GM12801 (cell line): Measurements from ENCODE around the gene PALLD.

Experiments
- CTCF ChIP-seq: IDR thresholded peaks from one replicate; pipeline ENCODE4 v1.5.1; 2011; ENCODE audit warnings: control low read depth; ENCODE audit not compliant: insufficient read length; ENCODE audit errors: extremely low read depth

The PALLD gene

GRCh38 chr4:168587411-168588125 lies 90.7 kb downstream of the PALLD start:
- no peak for TF ChIP-seq CTCF

GRCh38 chr4:168588916-168589531 lies 92.2 kb downstream of the PALLD start:
- no peak for TF ChIP-seq CTCF

DNA sequence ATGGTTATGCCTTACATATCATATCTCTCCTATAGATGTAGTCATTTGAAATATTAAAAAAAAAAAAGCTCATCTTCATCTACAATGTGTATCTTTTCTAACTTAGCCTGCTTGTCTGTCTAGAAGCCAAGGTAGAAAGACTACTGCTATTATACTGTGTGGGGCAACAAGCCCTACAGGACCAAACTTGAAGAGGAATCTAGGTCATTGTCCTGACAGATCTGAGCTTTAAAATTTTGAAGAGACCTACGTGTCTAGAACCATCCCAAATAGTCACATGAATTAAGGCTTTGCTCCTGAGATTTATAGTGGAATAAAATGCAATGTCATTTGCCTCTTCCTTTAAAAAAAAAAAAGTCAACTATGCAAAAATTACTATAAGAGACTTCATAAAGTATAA lies 95.8 kb downstream of the PALLD start:
- TF ChIP-seq CTCF = no peak

DNA sequence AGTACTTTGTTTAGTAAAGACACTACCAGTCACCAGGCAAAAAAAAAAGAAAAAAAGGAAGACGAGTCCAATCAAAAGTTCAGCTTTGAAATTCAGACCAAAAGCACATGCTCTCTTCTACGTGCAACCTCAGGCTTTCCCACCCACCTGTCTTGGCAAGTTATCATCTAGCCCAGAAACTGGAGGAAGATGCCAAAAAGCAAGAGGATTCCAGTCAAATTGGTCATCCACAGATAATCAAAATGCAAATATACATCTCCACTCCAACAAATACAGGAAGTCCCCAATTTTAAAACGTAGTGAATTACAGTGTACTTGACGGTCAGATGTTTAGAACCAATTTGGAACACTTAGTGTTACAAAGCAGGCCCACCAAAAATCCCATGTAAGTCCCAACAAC lies 96.5 kb downstream of the PALLD start:
- TF ChIP-seq CTCF = no peak

DNA sequence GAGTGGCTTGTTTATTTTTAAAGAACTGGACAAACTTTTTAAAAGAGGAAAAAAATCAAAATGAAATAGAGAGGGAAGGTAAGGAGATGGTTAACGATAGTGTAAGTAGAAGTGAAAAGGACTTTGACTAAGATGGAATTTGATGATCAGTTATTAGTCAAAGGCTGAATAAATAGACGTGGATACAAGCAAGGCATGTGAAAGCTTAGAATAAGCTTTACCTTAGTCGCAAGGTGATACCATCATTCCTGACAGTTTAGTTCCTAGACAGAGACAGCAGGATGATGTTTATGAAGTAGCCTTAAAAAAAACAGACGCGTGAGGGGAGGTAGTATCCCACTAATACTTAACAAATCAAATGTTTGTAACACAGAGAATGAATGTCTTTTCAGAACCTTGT lies 97.3 kb downstream of the PALLD start:
- TF ChIP-seq CTCF = no peak

GRCh38 chr4:168598191-168598590 lies 101.3 kb downstream of the PALLD start:
- TF ChIP-seq CTCF = no peak

GRCh38 chr4:168600796-168601583 lies 104.1 kb downstream of the PALLD start:
- no peak for TF ChIP-seq CTCF
